Epidermal melanocyte (primary cell): ENCODE data around the gene SPATA31A1.
"Not testable (repeated sequence)": the region's sequence is repeated elsewhere in the genome, so short reads cannot be mapped to it uniquely, and the experiment has no call there.

Experiments used
- DNase-seq: peaks from one replicate; pipeline ENCODE4 v3.0.0; 2011; ENCODE audit warnings: low spot score; ENCODE audit not compliant: insufficient read length

The SPATA31A1 gene

GRCh38 chr9:39355369-39355768 is at the start of gene SPATA31A1:
Gene SPATA31A1 (plus strand): TSS chr9:39355669. CDS start chr9:39355731, 62 bp downstream.
- not testable (repeated sequence) for DNase-seq

GRCh38 chr9:39407261-39408204 is 52.1 kb downstream of the SPATA31A1 start:
- not testable (repeated sequence) for DNase-seq

- not testable (repeated sequence) for DNase-seq
Measured at GRCh38 chr9:39411254-39411940, 55.9 kb downstream of the SPATA31A1 start.
